Hepatocyte (in vitro differentiated cells): ENCODE measurements around the gene DBP.

Experiments
- EZH2 ChIP-seq: fragments of 200-600 bp; sonication (generic); IDR thresholded peaks from 2 replicates; pipeline ENCODE4 v1.6.1; 2016; ENCODE audit warnings: antibody characterized with exemption, mild to moderate bottlenecking, borderline replicate concordance
- EZH2phosphoT487 ChIP-seq: fragments of 200-600 bp; sonication (generic); IDR thresholded peaks from one replicate; pipeline ENCODE4 v1.6.1; 2018; ENCODE audit warnings: antibody characterized with exemption, mild to moderate bottlenecking, low read depth, moderate library complexity; ENCODE audit not compliant: unreplicated experiment, severe bottlenecking
- TF ChIP-seq, protein P1 (sequence below): fragments of 200-600 bp; sonication (generic); IDR thresholded peaks from 2 replicates; pipeline ENCODE4 v1.5.1; 2016; ENCODE audit warnings: antibody characterized with exemption, mild to moderate bottlenecking; ENCODE audit not compliant: poor library complexity

DNA sequence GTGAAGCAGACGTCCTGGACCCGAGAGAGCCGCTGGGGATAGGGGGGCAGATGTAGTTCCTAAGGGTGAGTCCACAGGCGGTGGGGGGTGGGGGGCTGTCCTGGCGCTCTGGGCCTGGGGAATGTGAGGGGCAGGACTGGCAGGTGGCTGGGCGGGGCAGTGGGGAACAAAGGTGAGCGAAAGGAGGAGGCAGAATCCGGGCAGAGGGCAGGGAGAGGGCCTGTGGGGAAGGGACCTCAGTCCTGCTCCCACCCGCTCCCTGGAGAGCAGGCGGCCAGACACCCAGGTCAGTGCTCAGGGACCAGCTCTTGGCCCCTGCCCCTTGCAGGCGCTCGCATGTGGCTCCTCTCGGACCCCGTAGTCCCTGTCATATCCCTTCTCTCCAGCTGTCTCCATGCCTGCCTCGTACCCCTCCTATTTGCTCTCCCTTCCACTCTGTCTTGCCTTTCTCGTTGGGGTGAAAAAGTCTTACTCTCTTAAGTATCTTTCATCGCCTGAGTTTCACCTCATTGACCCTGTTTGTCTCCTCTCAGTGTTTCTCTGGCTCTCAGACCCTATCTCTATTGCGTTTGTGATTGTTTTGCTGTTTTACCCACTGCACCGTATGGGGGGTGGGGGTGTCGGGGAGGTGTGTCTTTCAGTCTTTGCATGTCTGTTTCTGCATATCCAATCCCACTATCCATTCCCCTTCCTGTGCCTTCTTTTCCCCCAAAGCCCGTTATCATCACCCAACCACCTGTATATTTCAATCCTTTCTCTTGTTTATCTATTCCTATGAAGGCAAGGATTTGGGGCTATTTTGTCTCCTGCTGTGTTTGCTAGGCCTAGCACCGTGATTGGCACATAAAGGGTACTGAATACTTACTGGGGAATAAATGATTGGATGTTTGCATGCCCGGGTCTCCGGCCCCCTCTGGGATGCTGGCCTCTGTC, 12.1 kb downstream of the DBP start:
- TF ChIP-seq, protein P1, sequence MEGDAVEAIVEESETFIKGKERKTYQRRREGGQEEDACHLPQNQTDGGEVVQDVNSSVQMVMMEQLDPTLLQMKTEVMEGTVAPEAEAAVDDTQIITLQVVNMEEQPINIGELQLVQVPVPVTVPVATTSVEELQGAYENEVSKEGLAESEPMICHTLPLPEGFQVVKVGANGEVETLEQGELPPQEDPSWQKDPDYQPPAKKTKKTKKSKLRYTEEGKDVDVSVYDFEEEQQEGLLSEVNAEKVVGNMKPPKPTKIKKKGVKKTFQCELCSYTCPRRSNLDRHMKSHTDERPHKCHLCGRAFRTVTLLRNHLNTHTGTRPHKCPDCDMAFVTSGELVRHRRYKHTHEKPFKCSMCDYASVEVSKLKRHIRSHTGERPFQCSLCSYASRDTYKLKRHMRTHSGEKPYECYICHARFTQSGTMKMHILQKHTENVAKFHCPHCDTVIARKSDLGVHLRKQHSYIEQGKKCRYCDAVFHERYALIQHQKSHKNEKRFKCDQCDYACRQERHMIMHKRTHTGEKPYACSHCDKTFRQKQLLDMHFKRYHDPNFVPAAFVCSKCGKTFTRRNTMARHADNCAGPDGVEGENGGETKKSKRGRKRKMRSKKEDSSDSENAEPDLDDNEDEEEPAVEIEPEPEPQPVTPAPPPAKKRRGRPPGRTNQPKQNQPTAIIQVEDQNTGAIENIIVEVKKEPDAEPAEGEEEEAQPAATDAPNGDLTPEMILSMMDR, result no peak
- no peak for TF ChIP-seq EZH2phosphoT487
- TF ChIP-seq EZH2, result no peak
